Measurements from ENCODE around the gene RCC1.
"Not testable (repeated sequence)": the region's sequence is repeated elsewhere in the genome, so short reads cannot be mapped to it uniquely, and the experiment has no call there.

Gene RCC1

GRCh38 chr1:28525002-28525642, 19.3 kb downstream of the RCC1 start:
- H2AFZ ChIP-seq (ENCODE audit: low read length); H3K4ac ChIP-seq (ENCODE audit: low read length); H4K91ac ChIP-seq (ENCODE audit: low read depth, low read length, poor library complexity); H2BK12ac ChIP-seq (ENCODE audit: low read length); H2BK15ac ChIP-seq (ENCODE audit: low read length); H3K23ac ChIP-seq (ENCODE audit: low read depth, low read length, poor library complexity); H3K4me2 ChIP-seq (ENCODE audit: insufficient read depth, low read length, poor library complexity, severe bottlenecking); H2AK5ac ChIP-seq (ENCODE audit: low read depth, low read length); H3K9me3 ChIP-seq (replicated peaks in 1 of 2; ENCODE audit: control insufficient read depth in 2 of 2, insufficient read depth in 1 of 2, low read depth in 1 of 2, low read length in 2 of 2); H3K4me1 ChIP-seq (ENCODE audit: control insufficient read depth in 2 of 2, insufficient read depth in 1 of 2, low read depth in 1 of 2, low read length in 2 of 2); H2BK5ac ChIP-seq (ENCODE audit: low read length); H3K14ac ChIP-seq (ENCODE audit: low read length); H4K8ac ChIP-seq (ENCODE audit: low read depth, low read length); H2BK120ac ChIP-seq (ENCODE audit: low read depth, low read length); H3K27ac ChIP-seq (replicated peaks; ENCODE audit: low read length); DNase-seq (ENCODE audit: low spot score); H3K9ac ChIP-seq (ENCODE audit: low read depth, low read length, poor library complexity); H3K4me3 ChIP-seq (ENCODE audit: low read length in 2 of 2); H3K18ac ChIP-seq (ENCODE audit: low read length); H3K27me3 ChIP-seq (ENCODE audit: control insufficient read depth in 3 of 3, insufficient read depth in 3 of 3, low read depth in 1 of 3, low read length in 3 of 3): not testable (repeated sequence)
- no CpG with 5 or more reads among the region's 10 CpGs for WGBS, 2 donors (ENCODE audit: extremely low coverage in 2 of 2, insufficient read length in 2 of 2, insufficient replicate concordance in 1 of 2)
- H3K79me1 ChIP-seq (ENCODE audit: low read depth, low read length): peaks cover 11% of the 10 kb centered on the region
- H3K36me3 ChIP-seq (replicated peaks in 1 of 2; ENCODE audit: control insufficient read depth in 2 of 2, insufficient read depth in 2 of 2, low read length in 2 of 2): peaks cover 12 to 62% of the 10 kb centered on the region in 2 donors

- Histone ChIP-seq H4K8ac (ENCODE audit: low read depth, low read length) (no peak overlapping the region), H3K36me3 (replicated peaks in 1 of 2; ENCODE audit: control insufficient read depth in 2 of 2, insufficient read depth in 2 of 2, low read length in 2 of 2) (peaks cover 21 to 68% of the 10 kb centered on the region in 2 donors), H3K27ac (replicated peaks; ENCODE audit: low read length) (no peak overlapping the region), H2BK12ac (ENCODE audit: low read length) (no peak overlapping the region), H2BK120ac (ENCODE audit: low read depth, low read length) (no peak overlapping the region), H3K4me3 (ENCODE audit: low read length in 2 of 2) (no peak overlapping the region), H2AFZ (ENCODE audit: low read length) (no peak overlapping the region), H3K18ac (ENCODE audit: low read length) (no peak overlapping the region), H3K14ac (ENCODE audit: low read length) (no peak overlapping the region), H2AK5ac (ENCODE audit: low read depth, low read length) (no peak overlapping the region), H3K9ac (ENCODE audit: low read depth, low read length, poor library complexity) (no peak overlapping the region), H3K23ac (ENCODE audit: low read depth, low read length, poor library complexity) (no peak overlapping the region), H3K79me1 (ENCODE audit: low read depth, low read length) (peaks cover 3% of the 10 kb centered on the region), H3K4me1 (ENCODE audit: control insufficient read depth in 2 of 2, insufficient read depth in 1 of 2, low read depth in 1 of 2, low read length in 2 of 2) (no peaks in the 10 kb centered on the region), H4K91ac (ENCODE audit: low read depth, low read length, poor library complexity) (no peak overlapping the region), H3K4ac (ENCODE audit: low read length) (no peak overlapping the region), H2BK15ac (ENCODE audit: low read length) (no peak overlapping the region), H3K9me3 (replicated peaks in 1 of 2; ENCODE audit: control insufficient read depth in 2 of 2, insufficient read depth in 1 of 2, low read depth in 1 of 2, low read length in 2 of 2) (no peaks in the 10 kb centered on the region), H3K27me3 (ENCODE audit: control insufficient read depth in 3 of 3, insufficient read depth in 3 of 3, low read depth in 1 of 3, low read length in 3 of 3) (no peaks in the 10 kb centered on the region), H2BK5ac (ENCODE audit: low read length) (no peak overlapping the region), H3K4me2 (ENCODE audit: insufficient read depth, low read length, poor library complexity, severe bottlenecking) (no peak overlapping the region)
- DNase-seq (ENCODE audit: low spot score): no peak
- no CpG with 5 or more reads among the region's 9 CpGs for WGBS, 2 donors (ENCODE audit: extremely low coverage in 2 of 2, insufficient read length in 2 of 2, insufficient replicate concordance in 1 of 2)
Observed at GRCh38 chr1:28526886-28527285, 21.0 kb downstream of the RCC1 start.

GRCh38 chr1:28530456-28530855, 24.6 kb downstream of the RCC1 start:
- Histone ChIP-seq H3K36me3 (replicated peaks in 1 of 2; ENCODE audit: control insufficient read depth in 2 of 2, insufficient read depth in 2 of 2, low read length in 2 of 2) (peaks cover 36 to 68% of the 10 kb centered on the region in 2 donors), H2AFZ (ENCODE audit: low read length) (no peak overlapping the region), H2AK5ac (ENCODE audit: low read depth, low read length) (no peak overlapping the region), H4K8ac (ENCODE audit: low read depth, low read length) (no peak overlapping the region), H3K4me3 (ENCODE audit: low read length in 2 of 2) (no peak overlapping the region), H3K23ac (ENCODE audit: low read depth, low read length, poor library complexity) (no peak overlapping the region), H3K27me3 (ENCODE audit: control insufficient read depth in 3 of 3, insufficient read depth in 3 of 3, low read depth in 1 of 3, low read length in 3 of 3) (no peaks in the 10 kb centered on the region), H3K14ac (ENCODE audit: low read length) (no peak overlapping the region), H3K9me3 (replicated peaks in 1 of 2; ENCODE audit: control insufficient read depth in 2 of 2, insufficient read depth in 1 of 2, low read depth in 1 of 2, low read length in 2 of 2) (peaks cover 0 to 3% of the 10 kb centered on the region in 2 donors), H3K4me1 (ENCODE audit: control insufficient read depth in 2 of 2, insufficient read depth in 1 of 2, low read depth in 1 of 2, low read length in 2 of 2) (no peaks in the 10 kb centered on the region), H2BK15ac (ENCODE audit: low read length) (no peak overlapping the region), H4K91ac (ENCODE audit: low read depth, low read length, poor library complexity) (no peak overlapping the region), H3K9ac (ENCODE audit: low read depth, low read length, poor library complexity) (no peak overlapping the region), H3K4me2 (ENCODE audit: insufficient read depth, low read length, poor library complexity, severe bottlenecking) (no peak overlapping the region), H3K4ac (ENCODE audit: low read length) (no peak overlapping the region), H2BK12ac (ENCODE audit: low read length) (no peak overlapping the region), H3K27ac (replicated peaks; ENCODE audit: low read length) (no peak overlapping the region), H3K79me1 (ENCODE audit: low read depth, low read length) (peaks cover 3% of the 10 kb centered on the region), H2BK120ac (ENCODE audit: low read depth, low read length) (no peak overlapping the region), H3K18ac (ENCODE audit: low read length) (no peak overlapping the region), H2BK5ac (ENCODE audit: low read length) (no peak overlapping the region)
- DNase-seq (ENCODE audit: low spot score): no peak
- no CpG with 5 or more reads among the region's 31 CpGs for WGBS, 2 donors (ENCODE audit: extremely low coverage in 2 of 2, insufficient read length in 2 of 2, insufficient replicate concordance in 1 of 2)

- Histone ChIP-seq H4K91ac (ENCODE audit: low read depth, low read length, poor library complexity) (no peak overlapping the region), H3K79me1 (ENCODE audit: low read depth, low read length) (peaks cover 3% of the 10 kb centered on the region), H2BK120ac (ENCODE audit: low read depth, low read length) (no peak overlapping the region), H3K9me3 (replicated peaks in 1 of 2; ENCODE audit: control insufficient read depth in 2 of 2, insufficient read depth in 1 of 2, low read depth in 1 of 2, low read length in 2 of 2) (peaks cover 0 to 3% of the 10 kb centered on the region in 2 donors), H3K27ac (replicated peaks; ENCODE audit: low read length) (no peak overlapping the region), H4K8ac (ENCODE audit: low read depth, low read length) (no peak overlapping the region), H3K14ac (ENCODE audit: low read length) (no peak overlapping the region), H3K23ac (ENCODE audit: low read depth, low read length, poor library complexity) (no peak overlapping the region), H2AK5ac (ENCODE audit: low read depth, low read length) (no peak overlapping the region), H3K4me2 (ENCODE audit: insufficient read depth, low read length, poor library complexity, severe bottlenecking) (no peak overlapping the region), H3K4ac (ENCODE audit: low read length) (no peak overlapping the region), H3K9ac (ENCODE audit: low read depth, low read length, poor library complexity) (no peak overlapping the region), H3K27me3 (ENCODE audit: control insufficient read depth in 3 of 3, insufficient read depth in 3 of 3, low read depth in 1 of 3, low read length in 3 of 3) (no peaks in the 10 kb centered on the region), H3K4me3 (ENCODE audit: low read length in 2 of 2) (no peak overlapping the region), H3K18ac (ENCODE audit: low read length) (no peak overlapping the region), H3K4me1 (ENCODE audit: control insufficient read depth in 2 of 2, insufficient read depth in 1 of 2, low read depth in 1 of 2, low read length in 2 of 2) (no peaks in the 10 kb centered on the region), H3K36me3 (replicated peaks in 1 of 2; ENCODE audit: control insufficient read depth in 2 of 2, insufficient read depth in 2 of 2, low read length in 2 of 2) (peaks cover 62 to 87% of the 10 kb centered on the region in 2 donors), H2AFZ (ENCODE audit: low read length) (no peak overlapping the region), H2BK15ac (ENCODE audit: low read length) (no peak overlapping the region), H2BK12ac (ENCODE audit: low read length) (no peak overlapping the region), H2BK5ac (ENCODE audit: low read length) (no peak overlapping the region)
- WGBS, 2 donors (ENCODE audit: extremely low coverage in 2 of 2, insufficient read length in 2 of 2, insufficient replicate concordance in 1 of 2): no CpG with 5 or more reads among the region's 6 CpGs
- DNase-seq (ENCODE audit: low spot score): no peak
Observed at GRCh38 chr1:28534671-28535070, 28.8 kb downstream of the RCC1 start.

All from neuronal stem cell (in vitro differentiated cells).